GM06990 (cell line): Measurements from ENCODE around the gene DNAH10.

ENCODE experiments used
- DNase-seq: peaks from one replicate; pipeline ENCODE4 v3.0.0-alpha.2; 2011; ENCODE audit not compliant: insufficient read length; ENCODE audit errors: extremely low read depth
- H3K27me3 ChIP-seq: replicated peaks from 2 replicates; pipeline ENCODE4 v1.6.0; 2011; ENCODE audit warnings: low read length; ENCODE audit not compliant: control insufficient read depth, insufficient read depth
- H3K36me3 ChIP-seq: 2 replicates; pipeline ENCODE4 v1.5.1; 2011; ENCODE audit warnings: low read length; ENCODE audit not compliant: control insufficient read depth, insufficient read depth
- H3K4me3 ChIP-seq: replicated peaks from 2 replicates; pipeline ENCODE4 v1.5.1; 2011; ENCODE audit warnings: low read depth, mild to moderate bottlenecking, control low read depth, low read length
- TF ChIP-seq, protein P1 (sequence below): IDR thresholded peaks from 2 replicates; pipeline ENCODE4 v1.5.1; 2011; ENCODE audit warnings: low read length, control low read depth, mild to moderate bottlenecking, inconsistent platforms; ENCODE audit not compliant: insufficient read depth, poor library complexity, severe bottlenecking

Gene DNAH10

DNA sequence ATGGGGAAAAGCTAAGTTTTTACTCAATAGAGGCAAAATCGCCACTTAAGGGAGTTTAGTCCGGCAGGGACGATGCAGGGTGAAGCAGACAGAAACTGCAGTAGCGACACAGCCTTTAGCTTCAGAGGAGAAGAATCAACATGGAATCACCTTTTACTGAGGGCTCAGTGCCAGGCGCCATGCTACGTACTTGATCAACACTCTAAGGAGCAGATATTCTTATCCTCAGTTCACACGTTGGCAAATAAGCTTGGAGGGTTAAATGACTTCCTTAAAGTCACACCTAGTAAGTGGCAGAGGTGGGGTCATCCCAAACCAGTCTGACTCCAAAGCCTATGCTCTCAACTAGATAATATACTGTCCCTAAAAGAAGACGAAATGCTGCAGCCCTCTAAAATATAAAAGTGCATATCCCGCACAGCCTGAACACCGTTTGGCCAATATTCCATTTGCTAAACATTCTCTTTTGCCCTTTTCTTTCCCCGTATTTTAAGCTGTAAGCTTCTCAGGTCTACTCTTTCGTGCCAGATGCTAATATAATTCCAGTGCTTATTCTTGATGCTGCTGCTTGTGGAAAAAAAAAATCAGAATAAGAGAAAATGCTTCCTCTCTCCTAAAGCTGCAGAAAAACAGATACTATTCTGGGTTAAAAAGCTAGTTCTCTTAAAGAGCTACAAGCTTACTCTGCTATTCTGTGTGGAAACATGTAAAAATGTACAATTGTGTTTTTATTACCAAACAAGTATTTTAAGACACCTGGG, 199.7 kb downstream of the DNAH10 start:
- no peaks in the 10 kb centered on the region for H3K27me3 ChIP-seq
- DNase-seq = no peak
- H3K4me3 ChIP-seq = no peak overlapping the region
- TF ChIP-seq, protein P1, sequence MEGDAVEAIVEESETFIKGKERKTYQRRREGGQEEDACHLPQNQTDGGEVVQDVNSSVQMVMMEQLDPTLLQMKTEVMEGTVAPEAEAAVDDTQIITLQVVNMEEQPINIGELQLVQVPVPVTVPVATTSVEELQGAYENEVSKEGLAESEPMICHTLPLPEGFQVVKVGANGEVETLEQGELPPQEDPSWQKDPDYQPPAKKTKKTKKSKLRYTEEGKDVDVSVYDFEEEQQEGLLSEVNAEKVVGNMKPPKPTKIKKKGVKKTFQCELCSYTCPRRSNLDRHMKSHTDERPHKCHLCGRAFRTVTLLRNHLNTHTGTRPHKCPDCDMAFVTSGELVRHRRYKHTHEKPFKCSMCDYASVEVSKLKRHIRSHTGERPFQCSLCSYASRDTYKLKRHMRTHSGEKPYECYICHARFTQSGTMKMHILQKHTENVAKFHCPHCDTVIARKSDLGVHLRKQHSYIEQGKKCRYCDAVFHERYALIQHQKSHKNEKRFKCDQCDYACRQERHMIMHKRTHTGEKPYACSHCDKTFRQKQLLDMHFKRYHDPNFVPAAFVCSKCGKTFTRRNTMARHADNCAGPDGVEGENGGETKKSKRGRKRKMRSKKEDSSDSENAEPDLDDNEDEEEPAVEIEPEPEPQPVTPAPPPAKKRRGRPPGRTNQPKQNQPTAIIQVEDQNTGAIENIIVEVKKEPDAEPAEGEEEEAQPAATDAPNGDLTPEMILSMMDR = no peak
- no peaks in the 10 kb centered on the region; the same call in 1 of the 2 replicates for H3K36me3 ChIP-seq

DNA sequence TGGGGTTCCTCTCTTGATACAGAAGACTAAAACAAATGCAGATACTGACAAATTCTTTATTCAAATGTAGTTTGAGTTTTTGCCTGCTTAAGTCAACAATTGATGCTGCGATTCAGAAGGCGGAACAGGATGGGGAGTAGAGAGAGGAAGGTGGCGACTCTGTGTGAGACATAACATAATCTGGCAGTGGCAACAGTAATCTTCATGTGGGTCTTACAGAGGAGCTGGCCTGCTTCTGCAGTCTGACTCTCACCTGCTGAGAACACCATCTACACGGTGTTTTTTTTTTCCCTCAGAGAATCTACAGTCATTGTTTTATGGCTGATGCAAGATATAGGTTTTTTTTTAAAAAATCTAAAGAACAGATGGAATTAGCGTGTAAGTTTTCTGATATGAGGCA, 200.4 kb downstream of the DNAH10 start:
- no peak overlapping the region for H3K4me3 ChIP-seq
- DNase-seq = no peak
- H3K36me3 ChIP-seq = no peaks in the 10 kb centered on the region; the same call in 1 of the 2 replicates
- TF ChIP-seq, protein P1 = no peak
- no peaks in the 10 kb centered on the region for H3K27me3 ChIP-seq

DNA sequence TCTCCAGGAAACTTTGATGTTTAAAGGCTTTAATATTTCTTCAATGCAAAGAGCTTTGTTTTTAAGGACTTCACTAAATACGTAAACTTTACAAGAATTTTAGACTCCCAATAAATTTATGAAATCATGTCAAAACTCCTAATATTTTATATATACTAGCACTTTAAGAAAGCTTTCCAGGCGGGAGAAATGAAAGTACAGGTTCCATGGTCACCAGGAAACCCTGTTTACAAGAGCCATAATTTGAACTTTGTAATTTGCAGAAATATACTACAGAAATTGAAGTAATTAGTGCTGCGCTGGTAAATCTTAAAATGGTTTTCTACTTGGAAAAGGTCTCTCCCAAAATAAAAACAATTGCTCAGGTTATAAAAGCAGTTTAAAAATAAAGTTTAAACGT, 201.7 kb downstream of the DNAH10 start:
- Histone ChIP-seq H3K36me3 (no peaks in the 10 kb centered on the region; the same call in 1 of the 2 replicates), H3K27me3 (no peaks in the 10 kb centered on the region), H3K4me3 (no peak overlapping the region)
- DNase-seq = no peak
- TF ChIP-seq, protein P1 = no peak

DNA sequence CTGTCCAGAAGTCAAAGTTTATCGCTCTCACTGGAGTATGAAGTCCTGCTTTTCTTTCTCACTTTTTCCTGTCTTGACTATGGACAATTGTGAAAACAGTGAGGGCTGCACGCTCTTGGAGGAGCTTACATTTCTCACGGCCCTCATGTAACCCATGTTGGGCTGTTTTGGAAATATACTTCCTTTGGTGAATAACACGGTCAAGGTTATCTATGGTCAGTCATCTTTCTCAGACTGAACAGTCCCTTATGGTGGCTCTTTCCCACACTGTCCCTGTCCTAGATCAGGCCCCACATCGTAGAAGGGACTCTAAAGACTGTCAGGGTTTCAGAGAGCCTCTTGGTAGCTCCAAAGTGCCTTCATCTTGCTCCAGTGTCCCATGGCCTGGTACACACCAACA, 203.3 kb downstream of the DNAH10 start:
- DNase-seq = no peak
- Histone ChIP-seq H3K36me3 (no peaks in the 10 kb centered on the region; the same call in 1 of the 2 replicates), H3K27me3 (no peaks in the 10 kb centered on the region), H3K4me3 (no peak overlapping the region)
- TF ChIP-seq, protein P1 = no peak

DNA sequence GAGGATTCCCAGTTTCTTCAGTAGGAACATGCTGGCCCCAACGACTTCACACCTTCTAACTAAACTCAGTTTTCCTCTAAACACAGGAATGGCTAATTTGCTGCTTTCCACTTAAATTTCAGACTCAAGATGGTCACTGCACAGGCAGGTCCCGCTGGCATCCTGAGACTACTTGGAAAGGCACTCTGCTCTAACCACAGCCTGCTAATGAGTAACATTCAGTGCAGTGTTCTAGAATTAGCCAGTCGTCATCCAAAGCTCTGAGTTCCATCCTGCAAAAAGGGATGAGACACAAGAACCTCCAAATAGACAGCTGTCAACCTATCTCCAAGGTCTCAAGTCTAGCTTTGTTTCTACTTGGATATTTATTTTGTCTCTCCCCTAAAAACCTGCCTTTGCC, 204.5 kb downstream of the DNAH10 start:
- TF ChIP-seq, protein P1 = no peak
- no peaks in the 10 kb centered on the region for H3K27me3 ChIP-seq
- no peaks in the 10 kb centered on the region; the same call in 1 of the 2 replicates for H3K36me3 ChIP-seq
- DNase-seq = no peak
- no peak overlapping the region for H3K4me3 ChIP-seq
